Esophagus mucosa (tissue), 1 donor: ENCODE measurements around the gene SPATA16. TPM values are rescaled to one million over a fixed set of nuclear protein-coding genes. Genes with fewer than 3 reads are reported as not detected.
"Not testable (repeated sequence)": the region's sequence is repeated elsewhere in the genome, so short reads cannot be mapped to it uniquely, and the experiment has no call there.

Source experiments
- ATAC-seq: fragments of 200-7000 bp; cut with Tn5 transposase; one replicate; pipeline ENCODE4 v1.9.1; 2020
- total RNA-seq: library from RNA; stranded (reverse); gene quantifications from one replicate; pipeline ENCODE4 v1.2.4, GENCODE V29; 2023
- donor health status: DM: yes; HTN: yes; CAD: no.

Gene SPATA16
- total RNA-seq, 1 donor from 2014 or later: not detected

- ATAC-seq: no peak
Observed at GRCh38 chr3:173058229-173058628, 82.8 kb downstream of the SPATA16 start.

GRCh38 chr3:173055228-173055933, 85.7 kb downstream of the SPATA16 start:
- ATAC-seq: no peak

GRCh38 chr3:173049360-173049759, 91.7 kb downstream of the SPATA16 start:
- ATAC-seq: no peak

- no peak for ATAC-seq
Observed at GRCh38 chr3:173045770-173046382, 95.2 kb downstream of the SPATA16 start.

- ATAC-seq: no peak
Observed at GRCh38 chr3:173044998-173045397, 96.0 kb downstream of the SPATA16 start.

GRCh38 chr3:173043757-173044156, 97.3 kb downstream of the SPATA16 start:
- no peak for ATAC-seq

GRCh38 chr3:173038484-173038871, 102.6 kb downstream of the SPATA16 start:
- no peak for ATAC-seq

GRCh38 chr3:173037840-173038483, 103.1 kb downstream of the SPATA16 start:
- no peak for ATAC-seq

- no peak for ATAC-seq
Observed at GRCh38 chr3:173030273-173030672, 110.8 kb downstream of the SPATA16 start.

GRCh38 chr3:173028351-173028750, 112.7 kb downstream of the SPATA16 start:
- ATAC-seq: no peak

GRCh38 chr3:173027429-173027828, 113.6 kb downstream of the SPATA16 start:
- ATAC-seq: no peak

- no peak for ATAC-seq
Observed at GRCh38 chr3:173025941-173026340, 115.1 kb downstream of the SPATA16 start.

GRCh38 chr3:173021547-173022185, 119.4 kb downstream of the SPATA16 start:
- no peak for ATAC-seq

GRCh38 chr3:173020128-173020527, 120.9 kb downstream of the SPATA16 start:
- not testable (repeated sequence) for ATAC-seq

- no peak for ATAC-seq
Observed at GRCh38 chr3:173019378-173019777, 121.7 kb downstream of the SPATA16 start.

GRCh38 chr3:173018758-173019157, 122.3 kb downstream of the SPATA16 start:
- no peak for ATAC-seq

GRCh38 chr3:173013219-173013832, 127.7 kb downstream of the SPATA16 start:
- no peak for ATAC-seq

- no peak for ATAC-seq
Observed at GRCh38 chr3:173009410-173009809, 131.6 kb downstream of the SPATA16 start.

GRCh38 chr3:173008978-173009377, 132.1 kb downstream of the SPATA16 start:
- ATAC-seq: no peak

- ATAC-seq: no peak
Observed at GRCh38 chr3:173007079-173007723, 133.8 kb downstream of the SPATA16 start.

- ATAC-seq: no peak
Observed at GRCh38 chr3:173006006-173006405, 135.0 kb downstream of the SPATA16 start.

- no peak for ATAC-seq
Observed at GRCh38 chr3:173004681-173005080, 136.4 kb downstream of the SPATA16 start.
